Panc1 (cell line): ENCODE results near the gene NTM.

ENCODE experiments used
- CTCF ChIP-seq: fragments of 450-650 bp; IDR thresholded peaks from 2 replicates; pipeline ENCODE4 v1.5.1; 2017; ENCODE audit warnings: mild to moderate bottlenecking
- POLR2AphosphoS5 ChIP-seq: IDR thresholded peaks from 2 replicates; pipeline ENCODE4 v1.6.1; 2012; ENCODE audit warnings: mild to moderate bottlenecking, low read depth, low read length, moderate library complexity
- REST ChIP-seq, 2 experiments: IDR thresholded peaks; 2 replicates each; pipeline ENCODE4 v1.6.1; 2011 to 2012; ENCODE audit warnings: low read depth in 2 of 2, control low read depth in 1 of 2, low read length in 1 of 2, mild to moderate bottlenecking in 1 of 2, moderate library complexity in 1 of 2; ENCODE audit not compliant: insufficient read depth in 1 of 2

- TF ChIP-seq CTCF = no peak
- no peak for TF ChIP-seq POLR2AphosphoS5
- TF ChIP-seq REST (IDR thresholded peaks at IDR 0.05; ENCODE audit: insufficient read depth in 1 of 2, low read depth in 2 of 2, low read length in 1 of 2) = no peak
Observed at GRCh38 chr11:132093536-132094259, 723.3 kb downstream of the NTM start.
